K562 (cell line): ENCODE measurements around the gene CTIF. TPM values are rescaled to one million over a fixed set of nuclear protein-coding genes. Genes with fewer than 3 reads are reported as not detected.

Experiments
- ATAC-seq: fragments of 200-7000 bp; cut with Tn5 transposase; 3 replicates; pipeline ENCODE4 v1.9.1; 2020; ENCODE audit warnings: moderate library complexity
- BruUV-seq: library from RNA; stranded (reverse); fragments of 400-500 nt; replicated peaks from 2 replicates; lab custom pipeline; 2021; lab: Mats Ljungman, UMichigan
- CTCF ChIA-PET: fragments of 300-600 bp; formaldehyde crosslinking; extraction: SDS; loops from one replicate; lab custom pipeline; 2021; ENCODE audit warnings: low intra/inter-chr PET ratio; lab: Yijun Ruan, JAX
- POLR2A ChIA-PET: fragments of 300-600, 350-650 bp; sonication (Branson Sonifier 250); formaldehyde crosslinking; extraction: SDS; loops from one replicate; lab custom pipeline; 2021; ENCODE audit warnings: antibody characterized with exemption, inconsistent platforms; lab: Yijun Ruan, JAX
- DNase-seq, 4 experiments: peaks; one replicate each; pipeline versions ENCODE4 v3.0.0 to v3.0.0-alpha.2; 2011 to 2018; ENCODE audit warnings: low spot score in 3 of 4, mixed read lengths in 3 of 4; ENCODE audit errors: extremely low read depth in 1 of 4
- FAIRE-seq: peaks from 2 replicates; lab custom pipeline; 2011; peaks lifted over from hg19 to GRCh38; lab: Jason Lieb, UNC
- H2AFZ ChIP-seq: 2 replicates; pipeline ENCODE4 v1.6.0; 2011; ENCODE audit warnings: low read depth, low read length, control low read depth, inconsistent platforms
- H3K27ac ChIP-seq: fragments of 200-600 bp; 3 replicates; pipeline ENCODE4 v1.8.0; 2011; ENCODE audit warnings: low read depth, mild to moderate bottlenecking, control low read depth, inconsistent platforms, low read length, moderate library complexity, mixed read lengths; ENCODE audit errors: extremely low read depth
- H3K27me3 ChIP-seq, 2 experiments: fragments of 300-600 bp in 1 of 2; 2 replicates in 1 of 2; 3 replicates in 1 of 2; pipeline versions ENCODE4 v1.6.0 to v1.8.0; 2011; ENCODE audit warnings: inconsistent platforms in 2 of 2, low read length in 2 of 2, mild to moderate bottlenecking in 1 of 2, mixed read lengths in 1 of 2, moderate library complexity in 1 of 2; ENCODE audit not compliant: control insufficient read depth in 2 of 2, insufficient read depth in 2 of 2
- H3K36me3 ChIP-seq: fragments of 300-600 bp; 3 replicates; pipeline ENCODE4 v1.8.0; 2011; ENCODE audit warnings: mild to moderate bottlenecking, low read length, inconsistent platforms; ENCODE audit not compliant: control insufficient read depth, insufficient read depth
- H3K4me1 ChIP-seq, 2 experiments: fragments of 200-600 bp in 1 of 2; replicated peaks in 1 of 2; 2 replicates in 1 of 2; 3 replicates in 1 of 2; pipeline versions ENCODE4 v1.5.1 to v1.8.0; 2011; ENCODE audit warnings: inconsistent platforms in 2 of 2, low read length in 2 of 2, mild to moderate bottlenecking in 1 of 2, mixed read lengths in 1 of 2, moderate library complexity in 1 of 2; ENCODE audit not compliant: control insufficient read depth in 2 of 2, insufficient read depth in 2 of 2
- H3K4me2 ChIP-seq: 2 replicates; pipeline ENCODE4 v1.6.1; 2011; ENCODE audit warnings: low read length, control low read depth, inconsistent platforms, mixed read lengths; ENCODE audit not compliant: insufficient read depth
- H3K4me3 ChIP-seq: fragments of 200-600 bp; sonication (generic), shearing (Covaris generic); 2 replicates; pipeline ENCODE4 v1.5.1; 2016; ENCODE audit warnings: control low read depth, inconsistent platforms
- H3K79me2 ChIP-seq: fragments of 200-600 bp; 3 replicates; pipeline ENCODE4 v1.8.0; 2011; ENCODE audit warnings: low read length, inconsistent platforms; ENCODE audit not compliant: control insufficient read depth, insufficient read depth
- H3K9ac ChIP-seq, 2 experiments: 2 replicates each; pipeline versions ENCODE4 v1.6.0 to v1.6.1; 2011; ENCODE audit warnings: low read depth in 2 of 2, low read length in 2 of 2, control low read depth in 1 of 2, inconsistent platforms in 1 of 2, mild to moderate bottlenecking in 1 of 2, mixed read lengths in 1 of 2; ENCODE audit not compliant: insufficient read depth in 1 of 2
- H3K9me1 ChIP-seq: one replicate; pipeline ENCODE4 v1.6.0; 2011; ENCODE audit warnings: inconsistent platforms, mild to moderate bottlenecking, low read length, moderate library complexity; ENCODE audit not compliant: control insufficient read depth, insufficient read depth
- H3K9me3 ChIP-seq: replicated peaks from 2 replicates; pipeline ENCODE4 v1.5.1; 2011; ENCODE audit warnings: low read depth, low read length, inconsistent platforms; ENCODE audit not compliant: control insufficient read depth, insufficient read depth
- H4K20me1 ChIP-seq: replicated peaks from 2 replicates; pipeline ENCODE4 v1.6.1; 2011; ENCODE audit warnings: low read length, inconsistent platforms, mixed read lengths; ENCODE audit not compliant: control insufficient read depth, insufficient read depth
- BRF1 ChIP-seq: IDR thresholded peaks from 3 replicates; pipeline ENCODE4 v1.6.1; 2011; ENCODE audit warnings: borderline replicate concordance, mild to moderate bottlenecking; ENCODE audit not compliant: insufficient read length; ENCODE audit errors: extremely low read depth
- HNRNPLL ChIP-seq: fragments of 200-400 bp; formaldehyde crosslinking; IDR thresholded peaks from 2 replicates; pipeline ENCODE4 v1.6.1; 2017; ENCODE audit warnings: low read length, low read depth, mild to moderate bottlenecking; ENCODE audit not compliant: poor library complexity, severe bottlenecking
- MED1 ChIP-seq: sonication (generic); formaldehyde crosslinking; IDR thresholded peaks from 2 replicates; pipeline ENCODE4 v1.8.1; 2023; ENCODE audit warnings: missing genetic modification reagents, borderline replicate concordance
- SIN3B ChIP-seq: fragments of 450-650 bp; IDR thresholded peaks from 2 replicates; pipeline ENCODE4 v1.6.1; 2017; ENCODE audit warnings: low read depth, mild to moderate bottlenecking, moderate library complexity
- SMARCA4 ChIP-seq: fragments of 450-650 bp; IDR thresholded peaks from 2 replicates; pipeline ENCODE4 v1.6.1; 2016
- SRF ChIP-seq, 2 experiments: fragments of 250-450, 450-650 bp in 1 of 2; sonication (Bioruptor Pico) in 1 of 2; sonication (generic) in 1 of 2; formaldehyde crosslinking; IDR thresholded peaks; 2 replicates each; pipeline versions ENCODE4 v1.5.0 to v1.5.1; 2020 to 2022; ENCODE audit warnings: mild to moderate bottlenecking in 1 of 2, missing genetic modification reagents in 1 of 2
- TAF7 ChIP-seq: fragments of 450-650 bp; IDR thresholded peaks from 2 replicates; pipeline ENCODE4 v1.6.1; 2016; ENCODE audit warnings: missing genetic modification characterization, missing compliant biosample characterization
- WGBS: fragments of 100-300 bp; shearing (Covaris generic); methylation state at CpG from one replicate; pipeline ENCODE4 v1.1.6; 2016; ENCODE audit warnings: low coverage, mixed read lengths; ENCODE audit not compliant: insufficient coverage; ENCODE audit errors: missing lambda C conversion rate; 5-methylcytosine and 5-hydroxymethylcytosine counted together
- in situ Hi-C: fragments of 300-500 bp; cut with MboI; formaldehyde crosslinking; loops from 4 replicates; pipeline ENCODE4 v1.15.0; 2018; ENCODE audit warnings: inconsistent platforms, mixed read lengths
- intact Hi-C: fragments of 100-400 bp; cut with micrococcal nuclease; formaldehyde crosslinking; loops from 2 replicates; pipeline ENCODE4 v1.14.2; 2022
- polyA plus RNA-seq, 8 experiments: library from polyadenylated mRNA; depleted of rRNA in 4 of 8; stranded (reverse) in 5 of 8; unstranded in 3 of 8; fragments of >200 nt; fragmentation: Nextera tagmentation in 2 of 8; fragmentation: Illumina TruSeq in 1 of 8; extraction: Ambion mirVana in 2 of 8; extraction: Trizol in 1 of 8; gene quantifications; 2 replicates each; pipeline versions ENCODE4 v1.2.1 to v1.2.3, GENCODE V29; 2011 to 2014; ENCODE audit warnings: inconsistent platforms in 1 of 8, missing spikeins in 1 of 8
- total RNA-seq, 7 experiments: library from RNA; depleted of rRNA in 6 of 7; stranded (reverse); fragments of >200 nt in 6 of 7; fragmentation: Illumina TruSeq in 2 of 7; extraction: Trizol in 2 of 7; gene quantifications; 2 replicates each; pipeline versions ENCODE4 v1.2.1 to v1.2.3, GENCODE V29; 2011 to 2021; ENCODE audit warnings: low replicate concordance in 1 of 7

Gene CTIF
- total and polyA plus RNA-seq, 9 of the 15 experiments (the other 6 are each of a cell fraction or from before 2014, with no cell fraction given) = 0.17 to 11.5 (median 2.2) TPM

- TF ChIP-seq MED1 (CRISPR knock-in tag) (no peak), TAF7 (tag) (no peak), SRF (CRISPR knock-in tag; IDR thresholded peaks at IDR 0.05) (no peak), HNRNPLL (no peak), SIN3B (no peak), SMARCA4 (no peak), BRF1 (no peak)
- Histone ChIP-seq H3K9ac (no peak overlapping the region), H3K9me1 (no peaks in the 10 kb centered on the region), H3K4me2 (no peak overlapping the region), H4K20me1 (peaks cover 19% of the 10 kb centered on the region), H3K4me1 (peaks cover 18 to 36% of the 10 kb centered on the region in 2 experiments), H2AFZ (no peak overlapping the region), H3K27me3 (no peaks in the 10 kb centered on the region), H3K36me3 (no peaks in the 10 kb centered on the region), H3K9me3 (no peaks in the 10 kb centered on the region), H3K27ac (no peak overlapping the region), H3K4me3 (no peak overlapping the region), H3K79me2 (no peaks in the 10 kb centered on the region)
- CTCF ChIA-PET = no interaction called here
- WGBS = 100% methylated on average over 1 of the region's 11 CpGs
- FAIRE-seq (no peak), DNase-seq (no peak), ATAC-seq (no peak)
- POLR2A ChIA-PET = interaction anchor here (0.7 to 1.0 kb wide), 3 partner anchors 15 to 159 kb away, joined by 3 to 4 read pairs (median 3); no protein-coding TSS in a partner anchor
- intact Hi-C loops (loop anchor here (5.0 to 10.0 kb wide), 2 partner anchors 112 to 165 kb away; no protein-coding TSS in a partner anchor), in situ Hi-C loops (no loop called here)
- BruUV-seq = no TSS peak
Measured at GRCh38 chr18:48782381-48782861, 243.6 kb downstream of the CTIF start.
